Activated T-helper 1 cell treated with Interleukin-2 at 50 U/mL for 16 hours (primary cell): ENCODE results near the gene DUSP2.
A peak's percentile ranks its signal among the peaks of the same experiment; 100 is the strongest.

Experiments used
- DNase-seq: peaks from one replicate; pipeline ENCODE4 v3.0.0-alpha.2; 2020; ENCODE audit warnings: low read depth

Gene DUSP2, protein sequence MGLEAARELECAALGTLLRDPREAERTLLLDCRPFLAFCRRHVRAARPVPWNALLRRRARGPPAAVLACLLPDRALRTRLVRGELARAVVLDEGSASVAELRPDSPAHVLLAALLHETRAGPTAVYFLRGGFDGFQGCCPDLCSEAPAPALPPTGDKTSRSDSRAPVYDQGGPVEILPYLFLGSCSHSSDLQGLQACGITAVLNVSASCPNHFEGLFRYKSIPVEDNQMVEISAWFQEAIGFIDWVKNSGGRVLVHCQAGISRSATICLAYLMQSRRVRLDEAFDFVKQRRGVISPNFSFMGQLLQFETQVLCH

GRCh38 chr2:96145036-96145847, at the start of gene DUSP2:
DUSP2 (minus strand) TSS chr2:96145440; CDS start chr2:96145354, 86 bp downstream.
- peak; percentile 83 for DNase-seq

DNA sequence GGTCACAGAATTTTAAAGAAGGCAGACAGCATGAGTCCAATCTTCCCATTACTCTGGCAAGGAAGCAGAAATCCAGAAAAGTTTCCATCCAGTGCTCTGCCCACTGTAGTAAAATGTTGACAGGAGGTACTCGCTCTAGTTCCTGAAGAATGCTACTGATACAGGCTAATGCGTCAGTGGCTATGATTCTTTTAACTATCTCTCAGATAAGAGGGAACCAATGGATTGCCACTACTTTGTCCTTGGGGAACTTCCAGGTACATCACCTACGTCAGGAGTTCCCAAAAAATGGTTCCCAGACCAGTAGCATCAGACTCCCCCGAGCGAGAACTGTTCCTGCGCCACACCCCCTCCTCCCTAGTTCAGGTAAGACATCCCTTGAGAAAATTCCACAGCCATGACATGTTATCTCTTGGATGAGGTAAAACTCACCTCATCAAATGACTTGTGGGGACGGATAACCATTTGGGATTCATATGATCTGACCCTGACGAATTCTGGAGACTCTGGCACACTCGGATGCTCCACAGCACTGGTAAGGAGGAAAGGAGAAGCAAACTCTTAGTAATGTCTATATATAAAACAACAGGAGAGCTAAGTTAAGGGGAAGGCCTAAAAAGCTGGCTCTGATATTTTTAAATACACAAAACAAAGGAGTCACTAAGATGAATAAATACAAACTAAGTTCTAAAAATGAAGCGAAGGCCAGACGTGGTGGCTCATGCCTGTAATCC, 46.9 kb upstream of the DUSP2 start:
- no peak for DNase-seq

DNA sequence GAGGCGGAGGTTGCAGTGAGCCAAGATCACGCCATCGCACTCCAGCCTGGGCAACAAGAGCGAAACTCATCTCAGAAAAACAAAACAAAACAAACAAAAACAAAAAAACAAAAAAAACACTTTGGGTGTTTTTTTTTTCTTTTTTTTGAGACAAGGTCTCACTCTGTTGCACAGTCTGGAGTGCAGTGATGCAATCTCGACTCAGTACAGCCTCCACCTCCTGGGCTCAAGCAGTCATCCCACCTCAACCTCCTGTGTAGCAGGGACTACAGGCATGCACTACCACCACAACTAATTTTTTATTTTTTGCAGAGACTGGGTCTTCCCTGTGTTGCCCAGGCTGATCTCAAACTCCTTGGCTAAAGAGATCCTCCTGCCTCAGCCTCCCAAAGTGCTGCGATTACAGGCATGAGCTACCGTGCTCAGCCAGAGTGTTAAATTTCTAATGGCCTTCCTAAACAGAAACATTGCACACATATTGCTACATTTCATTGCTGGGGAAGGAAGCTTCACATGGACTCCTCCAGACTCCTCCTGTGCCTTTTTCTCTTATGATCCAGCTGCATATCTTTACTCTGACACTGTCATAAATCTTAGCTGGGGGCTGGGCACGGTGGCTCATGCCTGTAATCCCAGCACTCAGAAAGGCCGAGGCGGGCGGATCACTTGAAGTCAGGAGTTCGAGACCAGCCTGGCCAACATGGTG, 43.7 kb upstream of the DUSP2 start:
- no peak for DNase-seq

DNA sequence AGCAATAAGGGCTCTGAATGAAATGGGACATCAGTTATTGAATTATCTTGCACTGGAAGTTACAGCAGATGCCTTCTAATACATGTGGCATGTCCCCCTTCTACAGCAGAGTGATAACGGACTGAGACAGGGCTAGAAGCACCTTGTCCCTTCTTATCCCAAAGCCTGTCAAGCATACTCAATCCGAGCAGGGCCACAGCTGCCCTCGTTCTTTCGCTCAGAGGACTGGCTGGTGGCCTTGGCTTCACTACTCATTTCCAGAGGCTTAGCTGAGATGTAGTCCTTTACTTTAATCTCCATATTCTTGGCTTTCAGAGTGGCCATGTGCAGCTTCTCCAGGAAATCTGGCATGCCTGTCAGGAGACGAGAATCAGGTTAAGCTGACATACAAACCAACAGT, 41.3 kb upstream of the DUSP2 start:
- DNase-seq = no peak

GRCh38 chr2:96185516-96185915, 40.3 kb upstream of the DUSP2 start:
- DNase-seq = no peak

GRCh38 chr2:96184989-96185388, 39.7 kb upstream of the DUSP2 start:
- no peak for DNase-seq

DNA sequence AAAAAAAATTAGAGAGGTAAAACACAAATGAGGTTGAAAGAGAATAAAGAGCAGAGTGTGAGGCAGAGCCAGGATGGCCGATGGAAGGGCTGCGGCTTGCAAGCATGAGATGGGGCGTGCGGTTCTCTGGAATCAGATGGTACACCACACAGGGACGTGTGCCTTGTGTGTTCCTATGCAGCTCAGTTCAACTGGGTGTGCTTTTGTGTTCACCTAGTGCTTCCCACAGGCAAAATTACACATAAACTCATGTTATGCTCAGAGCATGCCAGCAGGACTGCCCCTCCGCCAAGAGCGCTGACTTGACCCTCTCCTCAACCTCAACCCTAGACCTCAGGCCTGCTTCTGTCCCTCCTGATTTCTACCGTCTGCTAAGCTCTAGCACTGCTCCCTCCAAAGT, 38.9 kb upstream of the DUSP2 start:
- no peak for DNase-seq

DNA sequence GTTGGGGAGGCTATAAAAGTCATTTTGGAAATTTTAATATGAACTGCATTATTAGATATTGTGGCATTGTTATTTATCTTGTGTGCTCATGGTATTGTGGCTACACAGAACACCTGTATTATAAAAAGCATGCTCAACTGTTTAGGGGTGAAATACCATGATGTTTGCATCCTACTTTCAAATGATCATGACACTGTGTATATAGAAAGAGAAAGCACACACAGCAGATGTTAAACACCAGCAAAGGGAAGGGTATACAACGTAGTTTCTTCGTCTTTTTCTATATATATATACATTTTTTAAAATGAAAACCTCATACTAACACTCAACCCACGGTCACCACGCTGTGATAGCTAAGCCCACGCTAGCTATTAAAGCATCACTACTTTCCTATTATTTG, 36.3 kb upstream of the DUSP2 start:
- no peak for DNase-seq

- no peak for DNase-seq
Measured at GRCh38 chr2:96180521-96180920, 35.3 kb upstream of the DUSP2 start.

- DNase-seq = no peak
Measured at GRCh38 chr2:96180002-96180401, 34.8 kb upstream of the DUSP2 start.

DNA sequence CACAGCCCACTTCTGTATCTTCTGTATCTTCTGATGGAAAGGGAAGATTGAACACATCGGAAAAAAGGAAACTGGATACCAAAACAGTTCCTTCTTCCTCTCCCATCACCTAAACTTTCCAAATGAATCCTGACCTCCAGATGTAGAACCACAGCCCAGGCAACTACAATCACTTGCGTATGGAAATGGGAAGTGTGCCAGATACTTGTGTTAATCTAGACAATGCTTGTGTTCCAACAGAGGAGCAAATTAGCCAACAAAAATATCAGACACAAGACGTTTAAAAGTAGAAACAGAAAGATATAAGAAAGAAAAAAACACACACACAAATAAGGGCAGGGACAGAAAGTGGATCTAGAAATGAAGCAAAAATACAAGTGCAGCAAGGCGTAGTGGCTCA, 31.4 kb upstream of the DUSP2 start:
- DNase-seq = no peak

DNA sequence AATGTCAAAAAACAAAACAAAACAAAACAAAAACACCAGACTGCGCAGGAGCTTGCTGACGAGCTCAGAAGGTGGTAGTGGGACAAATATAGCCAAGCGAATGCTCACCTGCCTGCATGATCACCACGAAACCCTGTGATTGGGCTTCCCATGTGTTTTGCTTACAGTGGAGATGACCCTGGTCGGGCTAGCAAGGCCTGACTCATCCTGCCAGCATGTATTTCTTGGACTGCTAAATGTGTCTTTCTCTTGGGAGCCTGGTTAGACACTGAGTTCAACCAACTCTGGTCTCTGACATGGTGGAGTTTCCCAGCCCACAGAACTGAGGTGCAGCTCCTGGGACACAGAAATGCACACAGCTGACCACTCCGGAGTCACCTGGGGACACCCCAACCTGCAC, 30.7 kb upstream of the DUSP2 start:
- no peak for DNase-seq

DNA sequence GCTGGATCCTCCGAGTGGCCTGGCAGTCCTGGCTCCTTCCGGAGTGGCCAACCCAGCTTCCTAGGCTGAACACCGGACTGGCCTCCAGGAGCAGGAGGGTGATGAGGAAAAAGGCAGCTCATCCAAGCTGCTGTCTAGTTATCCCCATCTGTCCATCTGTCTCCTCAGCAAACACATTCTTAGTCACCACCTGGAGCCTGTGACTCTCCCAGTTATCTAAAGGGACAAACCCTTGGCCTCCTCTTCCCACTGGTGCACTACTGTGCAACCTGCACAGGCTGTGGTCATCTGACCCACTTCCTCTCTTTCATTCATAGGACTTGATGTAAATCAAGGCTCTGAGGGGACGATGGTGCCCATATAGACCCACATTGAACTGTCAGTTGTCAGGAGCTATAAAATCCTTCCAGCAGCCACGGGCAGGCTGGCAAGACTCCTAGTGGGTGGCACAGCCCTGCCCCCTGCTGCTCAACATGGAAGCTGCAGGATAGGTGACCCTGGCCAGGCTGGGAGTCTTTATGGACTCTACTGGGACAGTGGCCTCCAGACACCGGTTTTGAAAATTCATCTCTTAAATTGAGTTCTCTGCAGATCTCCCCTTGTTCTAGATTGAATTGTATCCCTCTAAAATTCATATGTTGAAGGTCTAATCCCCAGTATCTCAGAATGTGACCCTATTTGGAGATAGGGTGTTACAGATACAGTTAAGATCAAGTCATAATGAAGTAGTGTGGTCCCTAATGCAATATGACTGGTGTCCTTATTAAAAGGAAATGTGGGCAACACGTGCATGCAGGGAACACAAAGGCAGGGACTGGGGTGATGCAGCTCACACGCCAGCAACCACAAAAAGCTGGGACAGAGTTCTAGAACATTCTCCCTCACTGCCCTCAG, 29.3 kb upstream of the DUSP2 start:
- DNase-seq = peak; percentile 69

- no peak for DNase-seq
Measured at GRCh38 chr2:96171831-96172230, 26.6 kb upstream of the DUSP2 start.

DNA sequence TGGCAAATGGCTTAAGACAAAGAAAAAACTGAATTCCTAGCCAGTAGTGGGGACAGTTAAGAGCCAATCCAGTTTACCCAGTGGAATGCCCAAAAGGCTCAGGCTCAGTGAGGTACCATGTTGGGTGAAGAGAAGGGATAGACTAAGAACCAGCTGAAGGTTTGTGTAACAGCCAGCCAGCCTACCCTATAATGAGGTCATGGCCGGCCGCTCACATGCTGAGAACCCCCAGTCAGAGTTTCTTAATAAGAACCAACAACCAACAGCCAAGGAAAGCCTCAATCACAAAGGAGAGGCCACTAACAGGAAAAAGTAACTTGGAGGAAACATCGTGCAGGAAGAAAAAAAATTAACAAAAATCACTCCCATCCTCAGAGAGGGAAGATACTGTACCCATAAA, 25.4 kb upstream of the DUSP2 start:
- DNase-seq = no peak

GRCh38 chr2:96169868-96170507, 24.7 kb upstream of the DUSP2 start:
- DNase-seq = no peak

- DNase-seq = no peak
Measured at GRCh38 chr2:96167407-96168013, 22.3 kb upstream of the DUSP2 start.

DNA sequence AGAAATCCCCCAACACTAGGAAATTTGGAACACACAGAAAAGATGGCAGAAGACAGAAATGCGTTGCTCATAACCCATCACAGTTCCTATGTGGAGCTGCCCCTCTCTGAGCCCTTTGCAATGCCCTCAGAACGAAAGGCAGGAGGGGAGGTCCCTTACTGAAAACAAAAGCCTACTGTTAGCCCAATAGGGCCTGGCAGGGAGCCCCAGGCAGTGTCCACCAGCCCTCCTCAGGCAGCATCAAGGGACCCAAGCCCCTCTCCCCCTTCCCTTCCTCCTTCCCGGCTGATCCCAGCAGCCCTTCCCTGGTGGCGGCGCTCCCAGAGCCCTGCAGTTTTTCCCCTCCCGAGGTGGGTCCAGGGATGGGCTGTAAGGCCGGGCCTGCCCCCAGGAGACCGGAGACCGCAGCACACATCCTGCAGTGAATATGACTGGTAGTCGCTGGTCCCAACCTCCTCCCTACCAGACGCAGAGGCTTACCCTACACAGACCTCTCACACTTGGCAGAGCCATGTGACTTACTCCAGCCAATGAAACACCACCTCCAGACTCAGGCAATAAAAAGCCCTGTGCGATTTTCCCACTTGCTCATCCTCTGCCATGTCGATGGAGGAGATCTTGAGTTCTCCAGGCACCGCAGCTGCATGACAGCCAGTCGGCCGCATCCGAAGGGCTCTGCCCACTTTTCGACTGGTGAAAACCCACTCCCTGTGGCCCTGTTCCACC, 19.4 kb upstream of the DUSP2 start:
- DNase-seq = no peak

GRCh38 chr2:96163768-96164429, 18.7 kb upstream of the DUSP2 start:
- DNase-seq = no peak
